GM12873 (cell line): ENCODE data around the gene DNAJC16.

ENCODE experiments used
- TF ChIP-seq, protein P1 (sequence below): IDR thresholded peaks from 2 replicates; pipeline ENCODE4 v1.5.1; 2012; ENCODE audit warnings: low read depth, mild to moderate bottlenecking, moderate library complexity, low read length, control low read depth; ENCODE audit not compliant: insufficient read depth; ENCODE audit errors: missing control alignments

DNAJC16 gene

DNA sequence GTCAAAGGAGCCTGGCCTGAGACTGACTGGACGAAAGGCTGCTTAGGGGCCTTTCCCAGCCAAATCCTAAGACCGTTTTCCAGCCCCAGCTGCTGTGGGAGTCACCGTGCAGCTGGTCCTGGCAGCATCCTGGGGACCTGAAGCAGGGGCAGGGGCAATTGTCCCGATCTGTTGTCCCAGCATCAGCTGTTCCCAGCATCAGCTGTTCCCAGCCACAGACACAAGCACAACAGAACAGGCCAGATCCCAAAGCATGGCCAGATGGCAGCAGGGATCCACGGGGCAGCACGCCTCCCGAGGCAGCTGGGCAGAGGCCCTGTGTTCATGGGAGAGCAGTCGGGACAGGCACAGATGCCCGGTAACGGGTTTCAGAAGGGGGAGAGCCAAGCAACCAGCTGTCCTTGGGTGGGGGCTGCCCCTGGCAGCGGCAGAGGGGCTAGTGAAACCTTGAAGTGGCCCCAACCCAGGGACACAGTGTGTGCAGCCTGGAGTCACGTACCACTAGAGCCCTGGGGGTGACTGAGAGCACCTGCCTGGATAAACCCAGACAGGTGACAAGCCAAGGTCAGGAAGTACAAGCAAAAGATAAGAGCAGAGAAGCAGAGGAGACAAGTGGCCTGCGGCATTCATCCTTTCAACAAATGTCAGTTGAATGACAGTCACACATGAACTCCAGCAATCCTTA, 37.5 kb upstream of the DNAJC16 start:
- TF ChIP-seq, protein P1, sequence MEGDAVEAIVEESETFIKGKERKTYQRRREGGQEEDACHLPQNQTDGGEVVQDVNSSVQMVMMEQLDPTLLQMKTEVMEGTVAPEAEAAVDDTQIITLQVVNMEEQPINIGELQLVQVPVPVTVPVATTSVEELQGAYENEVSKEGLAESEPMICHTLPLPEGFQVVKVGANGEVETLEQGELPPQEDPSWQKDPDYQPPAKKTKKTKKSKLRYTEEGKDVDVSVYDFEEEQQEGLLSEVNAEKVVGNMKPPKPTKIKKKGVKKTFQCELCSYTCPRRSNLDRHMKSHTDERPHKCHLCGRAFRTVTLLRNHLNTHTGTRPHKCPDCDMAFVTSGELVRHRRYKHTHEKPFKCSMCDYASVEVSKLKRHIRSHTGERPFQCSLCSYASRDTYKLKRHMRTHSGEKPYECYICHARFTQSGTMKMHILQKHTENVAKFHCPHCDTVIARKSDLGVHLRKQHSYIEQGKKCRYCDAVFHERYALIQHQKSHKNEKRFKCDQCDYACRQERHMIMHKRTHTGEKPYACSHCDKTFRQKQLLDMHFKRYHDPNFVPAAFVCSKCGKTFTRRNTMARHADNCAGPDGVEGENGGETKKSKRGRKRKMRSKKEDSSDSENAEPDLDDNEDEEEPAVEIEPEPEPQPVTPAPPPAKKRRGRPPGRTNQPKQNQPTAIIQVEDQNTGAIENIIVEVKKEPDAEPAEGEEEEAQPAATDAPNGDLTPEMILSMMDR: no peak

DNA sequence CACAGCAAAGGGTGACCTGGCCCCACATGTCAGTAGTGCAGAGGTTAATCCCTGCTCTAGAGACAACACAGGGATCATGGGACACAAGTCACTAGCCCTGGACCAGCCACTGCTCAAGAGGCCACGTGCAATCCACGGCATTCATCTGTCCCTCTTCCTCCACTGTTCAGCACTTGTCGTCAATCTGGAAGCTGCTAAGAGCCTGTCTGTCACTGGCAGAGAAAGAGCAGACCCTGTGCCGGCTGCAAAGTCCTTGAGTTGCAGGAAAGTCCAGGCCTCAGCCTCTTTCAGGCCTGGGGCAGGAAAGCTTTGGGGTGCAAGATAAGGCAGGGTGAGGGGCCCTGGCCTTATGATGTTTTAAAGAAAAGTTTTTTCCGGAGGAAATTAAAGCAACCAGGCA, 34.1 kb upstream of the DNAJC16 start:
- TF ChIP-seq, protein P1: no peak

DNA sequence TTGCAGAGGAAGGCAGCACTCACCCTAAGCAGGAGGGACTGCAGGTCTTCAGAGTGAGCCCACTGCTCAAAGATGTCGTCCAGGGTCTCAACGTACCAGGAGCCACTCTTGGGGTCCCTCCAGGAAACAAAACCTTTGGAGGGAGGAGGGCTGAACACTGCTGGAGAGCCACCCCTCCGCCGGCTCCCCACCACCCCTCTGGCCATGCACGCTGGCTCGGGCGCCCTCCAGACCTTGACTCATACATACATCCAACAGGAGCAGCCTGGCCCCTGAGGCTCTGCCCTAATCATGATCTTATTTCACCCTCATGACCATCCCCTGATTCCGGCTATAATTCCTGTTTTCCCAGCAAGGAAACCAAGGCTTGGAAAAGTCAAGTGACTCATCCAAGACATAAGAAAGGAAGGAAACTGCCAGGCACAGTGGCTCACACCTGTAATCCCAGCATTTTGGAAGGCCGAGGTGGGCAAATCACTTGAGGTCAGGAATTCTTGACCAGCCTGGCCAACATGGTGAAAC, 32.7 kb upstream of the DNAJC16 start:
- TF ChIP-seq, protein P1: no peak

DNA sequence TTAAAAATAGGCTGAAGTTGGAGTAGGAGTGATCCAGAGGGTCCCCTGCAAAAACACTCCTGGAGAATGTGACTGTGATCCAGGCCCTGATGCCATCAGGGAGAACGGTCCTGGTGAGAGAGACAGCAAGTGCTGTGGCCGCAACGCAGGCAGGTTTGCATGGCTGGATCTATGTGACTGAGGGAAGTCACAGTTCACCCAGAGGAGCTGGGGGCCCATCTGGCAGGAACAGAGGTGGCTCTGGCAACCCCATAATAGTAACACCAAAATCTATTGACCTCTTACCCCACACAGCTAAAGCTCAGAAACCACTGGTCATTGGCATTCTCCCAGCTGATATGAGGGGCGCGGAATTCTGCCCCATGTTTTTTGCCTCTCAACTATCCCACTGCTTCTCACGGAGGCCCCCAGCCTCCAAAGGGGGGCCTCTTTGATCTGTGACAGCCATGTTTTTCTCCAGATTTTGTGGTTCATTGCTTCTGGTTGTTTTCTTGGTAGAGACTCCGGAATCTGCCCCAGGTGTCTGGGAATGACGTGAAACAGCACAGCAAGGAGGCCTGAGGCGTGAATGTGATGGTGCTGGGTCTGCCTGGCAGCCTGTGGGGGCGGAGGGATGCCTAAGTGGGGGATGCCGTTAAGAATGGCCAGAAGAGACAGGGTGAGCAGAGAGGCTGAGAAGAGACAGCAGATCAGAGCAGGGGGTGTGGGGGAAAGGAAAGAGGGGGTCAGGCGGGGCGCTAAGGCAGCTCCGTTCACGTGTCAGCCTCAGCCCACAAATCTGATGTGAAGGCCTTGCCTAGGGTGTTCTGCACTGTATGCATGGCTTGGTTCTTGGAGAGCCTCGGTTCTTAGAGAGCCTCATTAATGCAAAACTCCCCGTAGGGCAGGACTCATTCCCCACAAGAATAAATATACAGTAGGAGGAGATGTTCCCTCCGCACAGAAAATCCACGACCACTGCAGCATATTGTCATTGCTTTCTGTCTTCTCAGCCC, 26.2 kb upstream of the DNAJC16 start:
- TF ChIP-seq, protein P1: no peak

DNA sequence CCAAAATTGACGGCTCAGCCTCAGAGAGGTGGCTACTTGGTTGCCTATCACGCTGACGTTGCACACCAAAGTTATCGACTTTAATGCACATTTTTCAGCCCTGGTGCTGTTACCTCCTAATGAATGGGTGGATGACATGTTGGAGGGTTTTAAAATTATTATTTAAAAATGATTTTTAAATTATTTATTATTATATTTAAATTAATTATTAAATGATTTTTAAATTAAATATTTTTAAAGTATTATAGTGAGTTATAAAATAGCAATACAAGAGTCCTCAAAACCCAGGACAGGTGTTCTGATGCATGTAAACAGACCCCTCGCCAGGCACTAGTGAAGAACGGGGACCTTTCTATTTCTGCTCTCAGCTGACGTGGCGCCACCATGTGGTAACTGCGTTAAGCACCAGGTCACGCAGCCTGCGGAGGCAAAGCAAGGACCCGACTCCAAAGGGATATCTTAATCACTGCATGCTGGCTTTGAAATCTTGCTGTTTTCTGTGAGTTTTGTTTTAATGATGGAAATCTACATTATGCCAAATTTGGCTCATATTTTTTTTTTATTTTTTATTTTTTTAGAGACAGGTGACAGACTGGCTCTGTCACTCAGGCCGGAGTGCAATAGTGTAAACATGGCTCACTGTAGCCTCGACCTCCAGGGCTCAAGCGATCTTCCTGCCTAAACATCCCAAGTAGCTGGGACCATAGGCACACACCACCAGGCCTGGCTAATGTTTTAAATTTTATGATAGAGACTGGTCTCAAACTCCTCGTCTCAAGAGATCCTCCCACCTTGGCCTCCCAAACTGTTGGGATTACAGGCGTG, 25.2 kb upstream of the DNAJC16 start:
- TF ChIP-seq, protein P1: peak; percentile 85

DNA sequence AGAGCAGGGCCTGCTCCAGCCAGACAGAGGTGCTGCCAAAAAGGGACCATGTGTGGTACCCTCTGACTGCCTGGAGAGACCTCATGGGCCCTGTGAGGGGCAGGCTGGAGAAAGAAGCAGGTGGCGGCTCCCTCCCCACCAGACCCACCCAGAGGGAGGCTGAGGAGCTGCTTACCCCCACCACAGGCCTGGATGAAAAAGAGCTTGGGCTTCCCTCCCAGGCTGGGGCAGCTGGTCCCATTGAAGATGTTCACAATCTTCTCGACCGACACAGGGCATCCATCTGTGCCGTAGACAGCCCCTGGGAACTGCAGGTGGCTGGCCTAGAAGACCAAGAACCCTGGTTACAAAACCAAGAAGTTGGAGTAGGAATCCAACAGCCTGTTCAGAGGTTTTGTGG, 22.2 kb upstream of the DNAJC16 start:
- TF ChIP-seq, protein P1: no peak
